BE2C (cell line): ENCODE measurements around the gene C3orf22.

Source experiments
- DNase-seq: peaks from one replicate; pipeline ENCODE4 v3.0.0-alpha.2; 2020
- H3K27me3 ChIP-seq: fragments of 250-450 bp; sonication (Bioruptor Pico); 2 replicates; pipeline ENCODE4 v1.5.1; 2020; ENCODE audit warnings: mild to moderate bottlenecking
- H3K36me3 ChIP-seq: fragments of 250-450 bp; sonication (Bioruptor Pico); 2 replicates; pipeline ENCODE4 v1.5.1; 2020; ENCODE audit warnings: mild to moderate bottlenecking
- H3K4me1 ChIP-seq: fragments of 250-450 bp; sonication (Bioruptor Pico); 2 replicates; pipeline ENCODE4 v1.5.1; 2020
- H3K4me3 ChIP-seq: 2 replicates; pipeline ENCODE4 v1.5.1; 2011; ENCODE audit warnings: low read depth, low read length
- H3K9me3 ChIP-seq: fragments of 250-450 bp; sonication (Bioruptor Pico); 2 replicates; pipeline ENCODE4 v1.5.1; 2020
- CTCF ChIP-seq: IDR thresholded peaks from 2 replicates; pipeline ENCODE4 v1.5.1; 2012; ENCODE audit warnings: mild to moderate bottlenecking, low read depth, low read length

C3orf22 gene

GRCh38 chr3:126528419-126528799 is 30.3 kb downstream of the C3orf22 start:
- no peak for TF ChIP-seq CTCF
- no peaks in the 10 kb centered on the region for H3K36me3 ChIP-seq
- H3K4me3 ChIP-seq: no peak overlapping the region
- no peak for DNase-seq
- no peaks in the 10 kb centered on the region for H3K4me1 ChIP-seq
- H3K9me3 ChIP-seq: no peaks in the 10 kb centered on the region
- peaks cover 13% of the 10 kb centered on the region for H3K27me3 ChIP-seq

- Histone ChIP-seq H3K4me3 (no peak overlapping the region), H3K27me3 (peaks cover 16% of the 10 kb centered on the region), H3K36me3 (no peaks in the 10 kb centered on the region), H3K9me3 (no peaks in the 10 kb centered on the region), H3K4me1 (no peaks in the 10 kb centered on the region)
- TF ChIP-seq CTCF: no peak
- DNase-seq: no peak
These were observed 31.1 kb downstream of the C3orf22 start for GRCh38 chr3:126527455-126528211.

GRCh38 chr3:126527006-126527405 is 31.7 kb downstream of the C3orf22 start:
- no peaks in the 10 kb centered on the region for H3K9me3 ChIP-seq
- DNase-seq: no peak
- H3K4me1 ChIP-seq: no peaks in the 10 kb centered on the region
- no peaks in the 10 kb centered on the region for H3K36me3 ChIP-seq
- H3K27me3 ChIP-seq: peaks cover 16% of the 10 kb centered on the region
- no peak for TF ChIP-seq CTCF
- H3K4me3 ChIP-seq: no peak overlapping the region

- no peak for DNase-seq
- Histone ChIP-seq H3K27me3 (peaks cover 16% of the 10 kb centered on the region), H3K4me1 (no peaks in the 10 kb centered on the region), H3K36me3 (no peaks in the 10 kb centered on the region), H3K9me3 (no peaks in the 10 kb centered on the region), H3K4me3 (no peak overlapping the region)
- no peak for TF ChIP-seq CTCF
These were observed 32.1 kb downstream of the C3orf22 start for GRCh38 chr3:126526668-126527005.

- Histone ChIP-seq H3K4me1 (no peaks in the 10 kb centered on the region), H3K36me3 (no peaks in the 10 kb centered on the region), H3K9me3 (no peaks in the 10 kb centered on the region), H3K4me3 (no peak overlapping the region), H3K27me3 (peaks cover 16% of the 10 kb centered on the region)
- DNase-seq: no peak
- no peak for TF ChIP-seq CTCF
These were observed 32.7 kb downstream of the C3orf22 start for GRCh38 chr3:126525853-126526667.
